Activated T-helper 9 cell treated with anti-CD3 and anti-CD28 coated beads, Interleukin-2, amount 50 U/mL, for 16 hours (primary cell): Measurements from ENCODE around the gene UBE2R2.
A peak's percentile ranks its signal among the peaks of the same experiment; 100 is the strongest.
"Not testable (repeated sequence)": the region's sequence is repeated elsewhere in the genome, so short reads cannot be mapped to it uniquely, and the experiment has no call there.

Experiments used
- DNase-seq: peaks from one replicate; pipeline ENCODE4 v3.0.0-alpha.2; 2020; ENCODE audit warnings: low read depth

The UBE2R2 gene

DNA sequence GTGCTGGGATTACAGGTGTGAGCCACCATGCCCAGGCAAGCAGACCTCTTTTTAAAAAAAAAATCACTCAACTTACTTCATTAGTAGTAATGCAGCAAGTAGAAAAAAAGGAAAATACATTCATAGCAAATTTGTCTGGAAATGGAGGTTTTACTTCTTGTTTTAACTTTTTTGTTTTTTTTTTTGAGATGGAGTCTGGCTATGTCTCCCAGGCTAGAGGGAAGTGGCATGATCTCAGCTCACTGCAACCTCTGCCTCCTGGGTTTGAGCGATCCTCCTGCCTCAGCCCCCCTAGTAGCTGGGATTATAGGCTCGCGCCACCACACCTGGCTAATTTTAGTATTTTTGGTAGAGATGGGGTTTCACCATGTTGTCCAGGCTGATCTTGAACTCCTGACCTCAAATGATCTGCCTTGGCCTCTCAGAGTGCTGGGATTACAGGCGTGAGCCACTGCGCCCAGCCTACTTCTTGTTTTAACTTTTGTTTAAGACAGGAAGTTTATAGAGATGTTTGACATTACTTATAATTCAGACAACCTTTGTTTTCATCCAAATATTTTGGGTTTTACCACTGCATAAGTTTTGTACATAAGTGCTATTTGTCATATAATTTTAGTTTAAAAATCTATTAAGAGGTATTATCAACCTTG, 26.5 kb downstream of the UBE2R2 start:
- no peak for DNase-seq

GRCh38 chr9:33846231-33846630, 29.3 kb downstream of the UBE2R2 start:
- DNase-seq = no peak

- not testable (repeated sequence) for DNase-seq
These were observed 30.9 kb downstream of the UBE2R2 start for GRCh38 chr9:33847894-33848205.

DNA sequence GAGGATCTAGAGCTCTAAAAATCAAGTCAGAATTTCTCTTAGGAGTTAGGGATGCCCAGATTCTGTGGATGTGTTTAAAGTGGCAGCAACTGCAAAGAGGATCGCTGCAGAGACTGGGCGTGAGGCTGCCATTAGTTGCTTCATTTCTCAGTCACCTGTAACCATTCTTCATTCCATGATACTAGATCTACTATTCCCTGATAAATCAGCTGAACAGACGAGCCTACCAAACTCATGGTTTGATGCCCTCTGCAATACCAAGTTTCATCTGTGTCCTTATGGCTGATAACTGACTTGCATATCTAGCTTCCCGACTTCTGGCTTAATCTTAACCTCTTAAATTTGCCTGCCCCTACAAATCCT, 33.3 kb downstream of the UBE2R2 start:
- no peak for DNase-seq

GRCh38 chr9:33850677-33851076, 33.7 kb downstream of the UBE2R2 start:
- no peak for DNase-seq

- no peak for DNase-seq
These were observed 34.3 kb downstream of the UBE2R2 start for GRCh38 chr9:33851301-33851700.

DNA sequence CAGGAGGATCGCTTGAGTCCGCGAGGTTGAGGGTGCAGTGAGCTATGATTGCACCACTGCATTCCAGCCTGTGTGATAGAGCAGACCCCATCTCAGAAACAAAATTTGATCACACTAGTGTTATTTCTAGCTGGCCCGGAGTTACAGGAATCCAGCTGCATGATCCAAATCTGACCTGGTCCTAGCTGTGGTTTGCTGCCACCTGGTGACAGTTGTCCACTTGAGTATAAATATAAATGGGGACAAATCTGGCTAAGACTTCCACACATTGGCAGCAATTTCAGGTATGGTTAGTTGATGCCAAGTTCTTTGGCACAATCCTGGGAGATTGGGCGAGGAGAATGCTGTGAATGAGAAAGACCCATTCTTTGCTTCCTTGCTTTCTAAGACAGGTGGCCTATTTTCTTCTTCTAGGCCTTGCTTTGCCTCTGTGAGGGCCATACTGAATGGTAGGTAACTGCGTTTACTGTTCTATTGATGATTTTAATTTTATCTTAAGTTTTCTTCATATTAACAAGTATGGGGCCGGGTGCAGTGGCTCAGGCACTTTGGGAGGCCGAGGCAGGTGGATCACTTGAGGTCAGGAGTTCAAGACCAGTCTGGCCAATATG, 35.4 kb downstream of the UBE2R2 start:
- DNase-seq = peak; percentile 20

- DNase-seq = no peak
These were observed 39.3 kb downstream of the UBE2R2 start for GRCh38 chr9:33856247-33856646.

GRCh38 chr9:33858423-33858822, 41.5 kb downstream of the UBE2R2 start:
- DNase-seq = no peak

DNA sequence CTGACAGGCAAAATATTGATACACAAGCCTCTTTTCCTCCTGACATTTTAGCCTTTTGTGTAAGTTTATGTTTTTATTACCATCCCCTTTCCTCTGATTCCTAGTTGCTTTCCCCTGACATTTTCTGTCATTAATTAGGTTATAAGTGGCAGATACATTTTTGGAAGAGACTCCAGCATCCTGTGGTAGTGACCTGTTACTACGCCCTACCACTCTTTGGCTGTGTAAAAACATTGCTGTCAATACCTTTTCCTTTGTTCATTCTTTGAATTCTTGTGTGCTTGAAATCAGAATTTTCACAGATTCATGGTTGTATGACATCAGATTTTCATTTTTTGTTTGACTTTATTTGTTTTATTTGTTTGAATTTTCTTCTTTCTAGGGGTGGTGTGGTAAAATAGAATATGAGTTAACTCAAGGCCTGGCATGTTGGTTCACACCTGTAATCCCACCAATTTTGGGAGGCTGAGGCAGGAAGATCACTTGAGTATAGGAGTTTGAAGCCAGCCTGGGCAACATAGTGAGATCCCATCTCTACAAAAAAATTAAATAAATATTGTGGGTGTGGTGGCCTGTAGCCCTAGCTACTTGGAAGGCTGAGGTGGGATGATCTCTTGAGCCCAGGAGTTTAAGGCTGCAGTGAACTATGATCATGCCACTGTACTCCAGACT, 43.4 kb downstream of the UBE2R2 start:
- no peak for DNase-seq

DNA sequence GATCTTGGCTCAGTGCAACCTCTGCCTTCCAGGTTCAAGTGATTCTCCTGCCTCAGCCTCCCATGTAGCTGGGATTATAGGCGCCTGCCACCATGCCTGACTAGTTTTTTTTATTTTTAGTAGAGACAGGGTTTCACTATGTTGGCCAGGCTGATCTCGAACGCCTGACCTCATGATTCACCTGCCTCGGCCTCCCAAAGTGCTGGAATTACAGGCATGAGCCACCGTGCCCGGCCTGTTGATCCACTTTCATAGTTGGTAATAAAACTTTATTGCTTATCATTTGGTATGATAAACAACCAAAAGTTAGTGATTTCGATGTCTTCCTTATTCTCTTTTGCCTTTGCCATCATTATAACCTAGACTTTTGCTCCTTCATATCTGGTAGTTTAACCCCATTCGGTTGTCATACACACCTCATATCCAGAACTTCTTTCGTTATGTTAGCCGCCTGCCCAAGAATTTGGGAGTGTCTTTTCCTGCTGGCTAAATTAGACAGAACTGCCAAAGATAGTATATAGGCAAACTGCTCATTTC, 45.0 kb downstream of the UBE2R2 start:
- no peak for DNase-seq

- DNase-seq = not testable (repeated sequence)
These were observed 46.1 kb downstream of the UBE2R2 start for GRCh38 chr9:33863027-33863426.

DNA sequence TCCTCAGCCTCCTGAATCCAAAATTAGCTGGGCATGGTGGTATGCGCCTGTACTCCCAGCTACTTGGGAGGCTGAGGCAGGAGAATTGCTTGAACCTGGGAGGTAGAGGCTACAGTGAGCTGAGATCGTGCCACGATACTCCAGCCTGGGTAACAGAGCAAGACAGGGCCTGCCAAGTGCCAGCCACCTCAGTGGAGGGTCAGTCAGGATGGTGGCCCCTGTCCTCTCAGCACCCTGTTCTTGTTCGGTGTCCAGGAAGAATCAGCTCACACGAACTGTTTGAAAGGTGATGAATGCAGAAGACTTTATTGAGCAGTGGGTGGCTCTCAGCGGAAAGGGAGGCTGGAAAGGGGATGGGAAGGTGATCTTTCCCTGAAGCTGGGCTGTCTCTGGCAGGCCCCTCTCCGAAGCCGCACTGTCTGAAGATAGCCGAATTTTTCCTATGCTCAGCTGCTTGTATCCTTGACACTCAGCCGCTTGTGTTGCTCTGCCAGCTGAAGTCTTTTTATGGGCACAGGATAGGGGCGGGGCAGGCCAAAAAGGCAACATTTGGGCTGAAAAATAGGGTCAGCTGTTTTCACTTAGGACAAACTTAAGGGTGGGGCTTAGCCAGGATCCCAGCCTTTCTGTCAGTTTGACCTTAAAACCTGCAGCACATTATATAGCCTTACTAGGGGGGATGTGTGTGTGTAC, 50.9 kb downstream of the UBE2R2 start:
- no peak for DNase-seq

DNA sequence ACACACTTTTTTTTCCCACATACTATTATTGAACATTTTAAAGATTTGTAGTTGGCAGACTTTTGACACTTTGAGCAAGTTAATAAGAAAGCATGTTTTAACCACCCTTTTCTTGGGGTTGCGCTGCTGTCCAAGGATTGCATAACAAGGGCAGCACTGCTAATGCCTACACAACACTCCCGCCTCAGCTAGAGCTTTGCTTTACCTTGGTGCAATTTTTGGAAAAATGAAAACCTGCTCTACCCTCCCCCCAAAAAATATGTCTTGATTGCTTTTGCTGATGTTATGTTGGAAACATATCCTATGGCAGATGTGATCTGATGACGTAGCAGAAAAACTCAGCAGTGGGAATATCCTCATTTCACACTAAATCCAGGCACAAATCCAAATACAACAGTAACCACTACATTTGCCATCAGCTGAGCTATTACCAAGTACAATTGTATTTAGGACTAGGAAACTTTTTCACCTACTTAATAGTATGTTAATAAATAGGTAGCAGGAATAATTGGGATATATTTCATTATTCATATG, 51.5 kb downstream of the UBE2R2 start:
- DNase-seq = no peak

DNA sequence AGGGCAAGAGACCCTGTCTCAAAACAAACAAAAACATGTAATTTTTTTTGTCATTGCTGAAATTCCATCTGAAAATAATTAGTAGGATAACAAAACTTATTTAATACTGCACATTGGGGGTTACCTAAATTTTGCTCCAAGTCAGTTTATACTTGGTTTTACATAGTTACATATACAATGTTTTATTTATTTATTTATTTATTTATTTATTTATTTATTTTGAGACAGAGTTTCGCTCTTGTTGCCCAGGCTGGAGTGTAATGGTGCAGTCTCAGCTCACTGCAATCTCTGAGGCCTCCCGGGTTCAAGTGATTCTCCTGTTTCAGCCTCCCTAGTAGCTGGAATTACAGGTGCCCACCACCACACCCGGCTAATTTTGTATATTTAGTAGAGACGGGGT, 52.3 kb downstream of the UBE2R2 start:
- not testable (repeated sequence) for DNase-seq

GRCh38 chr9:33877727-33878489, 60.9 kb downstream of the UBE2R2 start:
- DNase-seq = no peak

GRCh38 chr9:33878691-33879366, 61.9 kb downstream of the UBE2R2 start:
- DNase-seq = no peak

GRCh38 chr9:33880211-33881089, 63.5 kb downstream of the UBE2R2 start:
- no peak for DNase-seq

DNA sequence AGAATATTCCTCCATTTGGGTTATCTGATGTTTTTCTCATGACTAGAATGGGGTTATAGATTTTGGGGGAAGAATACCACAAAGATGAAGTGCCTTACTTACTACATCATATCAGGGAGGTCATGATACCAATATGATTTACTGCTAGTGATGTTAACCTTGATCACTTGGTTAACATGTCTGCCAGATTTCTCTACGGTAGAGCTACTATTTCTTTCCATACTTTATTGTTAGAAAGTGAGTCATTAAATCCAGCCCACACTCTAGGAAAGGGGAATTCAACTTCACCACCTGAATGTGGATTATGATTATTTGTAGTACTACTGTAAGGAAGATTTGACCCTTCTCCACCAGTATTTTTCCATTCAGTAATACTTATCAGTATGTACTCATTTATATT, 64.7 kb downstream of the UBE2R2 start:
- no peak for DNase-seq
